ENCODE data around the gene OGFRL1. TPM values are rescaled to one million over a fixed set of nuclear protein-coding genes. Genes with fewer than 3 reads are reported as not detected.

Gene OGFRL1
- polyA plus RNA-seq, 1 donor from 2014 or later, result 8.3 TPM

GRCh38 chr6:71250099-71250602 lies 38.5 kb upstream of the OGFRL1 start:
- H3K4me3 ChIP-seq (ENCODE audit: low read length), result no peak overlapping the region
- no peaks in the 10 kb centered on the region for H3K79me2 ChIP-seq (replicated peaks; ENCODE audit: insufficient read depth, low read length)
- H3K27me3 ChIP-seq (ENCODE audit: insufficient read depth, low read depth, low read length), result no peaks in the 10 kb centered on the region
- H3K27ac ChIP-seq (ENCODE audit: low read length), result no peak overlapping the region
- no peak overlapping the region for H3K4me2 ChIP-seq (ENCODE audit: low read length)
- no peaks in the 10 kb centered on the region for H3K36me3 ChIP-seq (ENCODE audit: insufficient read depth, low read length)
- no peaks in the 10 kb centered on the region for H3F3A ChIP-seq (ENCODE audit: insufficient read depth, low read length, poor library complexity, severe bottlenecking)
- no peak for TF ChIP-seq REST (IDR thresholded peaks at IDR 0.05; ENCODE audit: borderline replicate concordance)
- no peak for TF ChIP-seq POLR2AphosphoS5 (IDR thresholded peaks at IDR 0.05)
- no peak for TF ChIP-seq MXI1 (conservative IDR thresholded peaks at IDR 0.05; ENCODE audit: poor library complexity, severe bottlenecking)
- no peak for TF ChIP-seq CTCF (IDR thresholded peaks at IDR 0.05; ENCODE audit: poor library complexity, severe bottlenecking)
- TF ChIP-seq EP300 (conservative IDR thresholded peaks at IDR 0.05; ENCODE audit: poor library complexity, severe bottlenecking), result no peak
- no peak for TF ChIP-seq EZH2 (IDR thresholded peaks at IDR 0.05; ENCODE audit: borderline replicate concordance, insufficient read depth, low read length, poor library complexity, severe bottlenecking)
- TF ChIP-seq RAD21 (conservative IDR thresholded peaks at IDR 0.05), result no peak
- no peak for TF ChIP-seq TAF1 (IDR thresholded peaks at IDR 0.05; ENCODE audit: low read depth)
- no peak for TF ChIP-seq SMC3 (conservative IDR thresholded peaks at IDR 0.05; ENCODE audit: poor library complexity)
- no peak overlapping the region for H3K9ac ChIP-seq (ENCODE audit: low read length)
- no peaks in the 10 kb centered on the region for H3K9me2 ChIP-seq (ENCODE audit: insufficient read depth, low read length)
- no peaks in the 10 kb centered on the region for H4K20me1 ChIP-seq (ENCODE audit: insufficient read depth)
- no peaks in the 10 kb centered on the region for H3K9me3 ChIP-seq (ENCODE audit: low read length)
- H2AFZ ChIP-seq (ENCODE audit: low read depth, low read length), result no peak overlapping the region

DNA sequence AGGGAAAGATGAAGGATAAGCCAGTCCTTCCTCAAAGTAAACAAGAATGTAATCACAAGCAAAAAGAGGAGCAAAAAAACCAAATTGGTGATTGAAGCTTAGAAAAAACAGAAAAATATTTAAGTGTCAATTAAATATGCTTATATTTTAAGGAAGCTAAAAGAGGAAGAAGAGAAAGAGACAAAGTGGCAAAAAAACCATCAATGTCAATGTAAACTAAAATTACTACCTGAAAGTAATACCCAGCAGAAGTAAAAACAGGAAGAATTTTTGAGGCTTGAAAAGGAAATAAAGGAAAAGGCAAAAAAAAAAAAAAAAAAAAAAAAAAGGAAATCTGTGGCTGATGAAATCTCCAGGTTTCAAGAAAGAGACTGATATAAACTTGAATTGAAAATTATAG lies 36.2 kb upstream of the OGFRL1 start:
- Histone ChIP-seq H3K9me2 (ENCODE audit: insufficient read depth, low read length) (no peaks in the 10 kb centered on the region), H3K36me3 (ENCODE audit: insufficient read depth, low read length) (no peaks in the 10 kb centered on the region), H3K79me2 (replicated peaks; ENCODE audit: insufficient read depth, low read length) (no peaks in the 10 kb centered on the region), H3K27me3 (ENCODE audit: insufficient read depth, low read depth, low read length) (no peaks in the 10 kb centered on the region), H2AFZ (ENCODE audit: low read depth, low read length) (no peak overlapping the region), H3F3A (ENCODE audit: insufficient read depth, low read length, poor library complexity, severe bottlenecking) (no peaks in the 10 kb centered on the region), H3K4me3 (ENCODE audit: low read length) (no peak overlapping the region), H4K20me1 (ENCODE audit: insufficient read depth) (no peaks in the 10 kb centered on the region), H3K27ac (ENCODE audit: low read length) (no peak overlapping the region), H3K9ac (ENCODE audit: low read length) (no peak overlapping the region), H3K9me3 (ENCODE audit: low read length) (no peaks in the 10 kb centered on the region), H3K4me2 (ENCODE audit: low read length) (no peak overlapping the region)
- no peak for TF ChIP-seq RAD21 (conservative IDR thresholded peaks at IDR 0.05)
- no peak for TF ChIP-seq CTCF (IDR thresholded peaks at IDR 0.05; ENCODE audit: poor library complexity, severe bottlenecking)
- TF ChIP-seq MXI1 (conservative IDR thresholded peaks at IDR 0.05; ENCODE audit: poor library complexity, severe bottlenecking), result no peak
- no peak for TF ChIP-seq POLR2AphosphoS5 (IDR thresholded peaks at IDR 0.05)
- TF ChIP-seq EP300 (conservative IDR thresholded peaks at IDR 0.05; ENCODE audit: poor library complexity, severe bottlenecking), result no peak
- no peak for TF ChIP-seq SMC3 (conservative IDR thresholded peaks at IDR 0.05; ENCODE audit: poor library complexity)
- no peak for TF ChIP-seq TAF1 (IDR thresholded peaks at IDR 0.05; ENCODE audit: low read depth)
- TF ChIP-seq EZH2 (IDR thresholded peaks at IDR 0.05; ENCODE audit: borderline replicate concordance, insufficient read depth, low read length, poor library complexity, severe bottlenecking), result no peak
- TF ChIP-seq REST (IDR thresholded peaks at IDR 0.05; ENCODE audit: borderline replicate concordance), result no peak
